Hypothalamus (tissue), 51 donors: ENCODE measurements around the gene DDAH1.
"Not testable (repeated sequence)": the region's sequence is repeated elsewhere in the genome, so short reads cannot be mapped to it uniquely, and the experiment has no call there.

Experiments used
- DNase-seq, 51 donors: peaks; one replicate each; lab custom pipeline; 2025; lab: John Stamatoyannopoulos, UW

The DDAH1 gene

DNA sequence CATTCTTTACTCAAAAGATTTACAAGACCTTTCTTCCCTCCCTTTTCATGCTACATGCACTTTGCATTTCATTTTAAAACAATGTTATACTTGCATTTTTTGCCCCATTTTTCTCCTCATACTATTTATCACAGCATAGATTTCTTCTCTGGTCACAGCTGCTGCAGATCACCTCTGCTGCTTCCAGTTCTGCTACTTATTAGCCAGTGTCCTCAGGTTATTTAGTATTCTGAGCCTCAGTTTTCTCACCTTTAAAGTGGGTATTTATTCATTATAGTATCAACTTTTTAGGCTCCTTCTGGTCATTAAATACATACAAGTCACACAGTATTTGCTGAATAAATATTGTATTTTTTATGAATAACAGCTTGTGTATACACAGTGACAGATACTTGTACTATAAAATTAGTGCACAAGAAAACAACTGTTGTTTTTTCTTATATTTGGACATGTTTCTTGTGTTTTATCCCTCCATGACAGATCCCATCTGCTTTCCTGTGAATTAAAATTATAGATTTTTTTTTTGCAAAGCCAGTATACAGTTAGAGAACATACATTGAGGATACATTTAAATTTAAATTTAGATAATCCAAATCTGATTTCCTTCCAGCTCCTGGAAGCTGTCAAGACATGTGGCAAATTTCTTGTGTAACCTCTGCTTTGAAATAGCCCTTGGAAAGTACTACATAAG is 103.2 kb downstream of the DDAH1 start:
- no peak for DNase-seq

DNA sequence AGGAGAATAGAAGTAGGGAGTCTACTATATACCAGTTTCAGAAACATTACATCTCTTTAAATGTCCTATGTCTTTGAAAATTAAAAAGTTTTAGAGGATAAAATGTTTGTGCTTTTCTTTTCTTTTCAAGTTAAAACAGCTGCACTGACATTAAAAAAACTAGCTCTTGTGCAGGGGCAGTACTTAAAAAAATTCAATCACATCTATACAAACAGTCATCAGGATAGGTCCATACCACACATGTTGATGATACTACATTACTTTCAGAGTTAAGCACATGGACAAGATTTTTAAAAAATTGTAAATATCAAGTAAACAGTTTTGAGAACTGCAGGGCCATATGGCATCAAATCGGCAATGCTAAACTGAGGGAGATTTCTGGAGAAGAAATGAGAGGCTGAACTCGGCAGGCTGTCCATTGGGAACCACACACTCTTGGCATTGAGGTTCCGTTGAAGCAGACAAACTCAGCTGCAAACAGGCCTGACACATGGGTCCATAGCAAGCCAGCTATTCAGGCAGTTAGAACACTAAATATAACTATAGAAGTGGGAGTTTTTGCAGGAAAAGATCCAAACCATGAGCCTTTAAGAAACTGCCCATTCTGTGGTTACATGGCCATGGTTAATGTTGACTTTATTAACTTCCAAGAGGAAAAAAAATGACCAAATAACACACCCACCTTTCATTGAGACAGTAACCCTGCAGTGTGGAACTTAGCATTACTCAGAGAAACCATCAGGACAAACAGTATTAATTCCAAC is 104.0 kb downstream of the DDAH1 start:
- no peak for DNase-seq

DNA sequence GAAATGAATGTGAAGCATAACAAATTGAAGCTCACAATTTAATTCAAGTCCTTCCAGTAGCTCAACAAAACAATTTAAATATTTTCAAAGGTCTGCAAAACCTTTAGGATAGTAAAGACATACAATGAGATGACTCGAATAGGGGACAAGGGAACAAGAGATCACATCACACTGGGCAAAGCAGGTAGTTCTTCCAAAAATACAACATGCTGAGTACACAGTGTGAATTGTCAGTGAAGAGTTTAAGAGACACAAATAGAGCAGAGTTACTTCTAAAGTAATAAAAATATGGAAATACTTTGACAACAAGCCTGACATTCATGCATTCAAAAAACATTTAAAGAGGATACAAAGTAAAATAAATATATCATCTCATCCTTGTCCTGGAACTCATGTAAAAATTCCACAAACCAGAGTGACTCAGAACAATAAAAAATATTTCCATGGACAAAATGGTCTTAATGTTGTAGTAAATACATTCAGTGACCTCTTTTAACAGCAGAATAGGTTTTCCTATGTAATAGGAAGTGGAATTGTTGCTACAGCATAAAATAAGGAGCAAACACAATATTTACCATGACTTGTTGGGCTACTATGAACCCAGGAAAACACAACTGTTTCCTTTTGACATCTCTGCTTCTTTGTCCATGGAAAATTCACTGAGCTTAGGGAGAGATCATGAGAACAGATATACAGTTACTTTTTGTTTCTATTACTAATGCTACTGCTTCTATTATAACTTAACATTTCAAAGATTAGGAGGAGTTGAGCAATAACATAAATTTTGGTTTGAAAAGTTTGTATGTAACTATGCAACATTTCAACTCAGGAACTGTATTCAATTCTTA is 104.9 kb downstream of the DDAH1 start:
- no peak for DNase-seq

DNA sequence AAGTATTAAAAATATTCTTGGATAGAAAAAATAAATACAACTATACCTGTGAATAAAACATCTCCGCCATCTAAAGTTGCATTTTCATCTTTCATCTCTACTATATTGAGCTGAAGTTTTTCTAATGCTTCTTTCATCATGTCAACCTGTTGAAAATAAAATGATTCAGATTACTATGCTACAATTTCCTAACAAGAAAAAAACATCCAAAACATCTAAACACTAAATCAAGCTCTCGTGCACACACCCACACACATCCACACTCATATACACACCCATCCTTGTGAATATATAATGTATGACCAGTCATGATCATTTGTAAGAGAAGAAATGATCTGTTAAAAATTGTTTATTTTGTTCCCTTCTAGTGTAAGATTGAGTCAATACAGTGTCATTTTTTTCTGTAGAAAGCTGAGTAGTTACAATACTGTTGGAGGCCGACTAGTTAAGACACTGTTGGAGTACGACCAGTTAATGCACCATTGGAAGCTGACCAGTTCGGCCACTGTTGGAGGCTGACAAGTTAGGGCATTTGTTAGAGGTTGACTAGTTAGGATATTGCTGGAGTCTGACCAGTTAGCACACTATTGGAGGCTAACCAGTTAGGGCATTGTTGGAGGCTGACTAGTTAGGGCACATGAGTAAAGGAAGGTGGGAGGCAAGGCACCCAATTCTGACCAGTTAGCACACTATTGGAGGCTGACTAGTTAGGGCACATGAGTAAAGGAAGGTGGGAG is 106.1 kb downstream of the DDAH1 start:
- no peak for DNase-seq

DNA sequence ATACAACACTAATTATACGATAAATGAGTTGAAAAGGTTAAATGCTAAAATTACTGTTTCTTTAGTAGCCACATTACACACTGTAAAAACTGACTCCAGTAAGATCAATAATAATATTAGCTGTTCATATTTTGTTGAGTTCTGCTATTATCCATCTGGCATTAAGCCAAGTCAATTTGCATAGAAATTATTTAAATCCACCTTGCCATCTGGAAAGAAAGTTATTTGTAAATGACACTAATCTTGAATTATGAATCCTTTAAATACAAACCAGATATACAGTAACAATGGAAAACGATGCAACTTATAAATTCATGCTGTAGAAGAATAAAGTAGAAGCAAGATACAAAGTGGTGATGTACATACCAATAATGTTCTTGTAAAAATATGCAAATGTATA is 107.1 kb downstream of the DDAH1 start:
- no peak for DNase-seq

DNA sequence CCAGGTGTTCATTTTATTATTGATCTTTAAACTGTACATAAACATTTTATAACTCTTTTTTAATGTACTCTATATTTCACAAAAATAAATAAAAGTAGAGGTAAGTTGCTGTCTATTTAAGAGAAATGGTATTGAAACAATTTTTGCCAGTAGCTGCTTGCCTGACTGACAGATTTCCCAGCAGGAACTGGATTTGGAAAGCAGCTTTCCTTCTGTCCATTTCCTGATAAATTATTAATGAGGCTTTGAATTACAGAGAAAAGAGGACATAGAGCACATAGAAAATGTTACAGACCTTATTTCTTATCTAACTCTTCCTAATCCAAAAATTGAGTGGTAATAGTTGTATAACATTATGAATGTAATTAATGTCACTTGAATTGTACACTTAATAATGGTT is 108.8 kb downstream of the DDAH1 start:
- no peak for DNase-seq

DNA sequence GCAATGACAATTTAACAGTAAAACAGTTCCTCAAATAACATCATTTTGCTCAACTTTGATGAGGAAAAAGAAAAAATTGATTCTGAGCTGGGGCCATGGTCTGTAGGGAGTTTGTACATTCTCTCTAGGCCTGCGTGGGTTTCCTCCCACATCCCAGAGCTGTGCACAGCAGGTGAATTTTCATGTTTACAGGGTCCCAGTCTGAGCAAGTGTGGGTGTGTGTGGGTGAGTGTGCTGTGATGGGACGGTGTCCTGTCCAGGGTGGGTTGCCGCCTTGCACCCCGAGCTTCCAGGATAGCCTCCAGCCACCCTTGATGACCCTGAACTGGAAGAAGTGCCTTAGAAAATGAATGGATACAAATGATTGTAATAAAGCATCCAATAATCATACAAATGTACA is 112.9 kb downstream of the DDAH1 start:
- no peak for DNase-seq

DNA sequence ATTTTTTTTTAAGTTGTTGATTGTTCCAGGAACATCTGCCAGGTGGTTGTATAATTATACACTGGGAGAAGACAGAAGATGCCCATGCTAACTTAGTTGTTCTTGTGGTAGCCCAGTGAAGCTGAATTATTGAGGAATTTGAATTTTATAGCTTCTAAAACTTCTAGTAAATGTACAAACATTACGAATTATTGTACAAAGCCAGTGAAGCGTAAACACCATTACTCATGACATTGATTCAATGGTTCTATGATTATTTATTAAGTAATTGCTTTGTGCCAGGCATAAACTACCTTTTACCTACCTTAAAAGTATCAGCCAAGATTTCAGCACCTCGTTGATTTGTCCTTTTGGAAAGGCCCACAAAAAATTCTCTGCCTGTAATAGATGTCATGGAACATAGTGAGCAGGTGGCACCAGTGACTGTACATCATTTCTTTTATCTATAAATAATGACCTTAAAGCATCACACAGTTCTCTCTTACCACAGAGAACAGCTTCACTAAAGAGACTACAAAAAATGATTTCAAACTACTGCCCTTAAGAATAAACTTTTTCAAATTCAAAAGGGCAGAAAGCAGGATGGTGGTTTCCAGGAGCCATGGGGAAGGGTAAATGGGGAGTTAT is 113.6 kb downstream of the DDAH1 start:
- DNase-seq = no peak

DNA sequence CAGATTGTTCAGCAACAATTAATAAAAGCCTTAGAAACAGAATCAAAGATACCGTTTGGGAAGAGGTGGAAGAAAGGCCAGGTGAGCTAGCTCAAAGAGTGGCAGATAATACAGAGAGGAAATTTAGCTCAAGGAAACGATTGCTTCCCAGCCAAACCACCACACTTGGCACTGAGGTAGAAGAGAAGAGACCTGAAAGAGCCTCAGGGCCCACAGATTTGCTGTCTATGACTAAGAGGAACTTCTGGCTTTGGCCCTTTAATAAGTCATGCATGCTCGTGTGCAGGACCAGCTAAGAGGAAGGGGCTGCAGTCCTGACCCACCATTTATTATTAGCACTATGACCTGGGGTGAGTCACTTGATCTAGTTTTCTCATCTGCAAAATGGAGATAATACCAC is 115.7 kb downstream of the DDAH1 start:
- DNase-seq = no peak

DNA sequence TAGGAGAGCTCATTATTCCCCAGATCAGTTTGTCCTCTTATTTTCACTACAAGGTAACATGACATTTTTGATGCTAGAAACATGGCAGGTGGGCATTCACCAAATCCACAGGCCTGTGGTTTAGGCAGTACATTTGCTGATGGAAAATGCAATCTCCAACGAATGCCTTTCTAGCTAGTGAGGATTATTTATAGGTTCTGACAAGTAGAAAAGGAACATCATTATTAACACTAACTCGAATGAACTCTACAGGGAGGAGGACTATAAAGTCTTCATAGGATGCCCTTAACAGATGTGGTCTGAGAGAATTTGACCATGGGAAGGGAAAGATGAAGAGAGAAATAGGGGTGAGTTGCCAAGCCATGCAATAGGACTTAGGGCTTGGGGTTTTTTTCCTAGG is 117.1 kb downstream of the DDAH1 start:
- DNase-seq = no peak

DNA sequence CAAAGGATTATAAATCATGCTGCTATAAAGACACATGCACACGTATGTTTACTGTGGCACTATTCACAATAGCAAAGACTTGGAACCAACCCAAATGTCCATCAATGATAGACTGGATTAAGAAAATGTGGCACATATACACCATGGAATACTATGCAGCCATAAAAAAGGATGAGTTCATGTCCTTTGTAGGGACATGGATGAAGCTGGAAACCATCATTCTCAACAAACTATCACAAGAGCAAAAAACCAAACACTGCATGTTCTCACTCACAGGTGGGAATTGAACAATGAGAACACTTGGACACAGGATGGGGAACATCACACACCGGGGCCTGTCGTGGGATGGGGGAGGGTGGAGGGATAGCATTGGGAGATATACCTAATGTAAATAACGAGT is 117.7 kb downstream of the DDAH1 start:
- not testable (repeated sequence) for DNase-seq

DNA sequence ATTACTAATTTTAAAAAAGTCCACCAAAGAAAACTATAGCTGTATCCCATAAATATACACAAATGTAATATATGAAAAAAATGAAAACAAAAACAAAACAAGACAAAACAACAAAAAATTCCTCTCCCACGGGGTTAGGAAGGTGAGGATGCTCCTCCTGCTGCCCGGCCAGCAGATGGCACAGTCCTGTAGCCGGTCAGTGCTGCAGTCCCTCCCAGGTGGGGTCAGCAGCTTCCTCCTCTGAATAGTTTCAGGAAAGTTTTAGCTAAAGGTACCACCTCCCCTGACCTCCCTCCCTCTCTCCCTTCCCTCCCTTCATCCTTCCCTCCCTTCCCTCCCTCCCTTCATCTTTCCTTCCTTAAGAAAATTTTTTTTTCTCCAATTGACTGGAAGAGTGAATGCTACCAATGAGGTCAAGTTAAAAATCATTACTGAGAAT is 120.7 kb downstream of the DDAH1 start:
- peak in 3 of 51 donors; percentile 1 to 6 (median 3) for DNase-seq

DNA sequence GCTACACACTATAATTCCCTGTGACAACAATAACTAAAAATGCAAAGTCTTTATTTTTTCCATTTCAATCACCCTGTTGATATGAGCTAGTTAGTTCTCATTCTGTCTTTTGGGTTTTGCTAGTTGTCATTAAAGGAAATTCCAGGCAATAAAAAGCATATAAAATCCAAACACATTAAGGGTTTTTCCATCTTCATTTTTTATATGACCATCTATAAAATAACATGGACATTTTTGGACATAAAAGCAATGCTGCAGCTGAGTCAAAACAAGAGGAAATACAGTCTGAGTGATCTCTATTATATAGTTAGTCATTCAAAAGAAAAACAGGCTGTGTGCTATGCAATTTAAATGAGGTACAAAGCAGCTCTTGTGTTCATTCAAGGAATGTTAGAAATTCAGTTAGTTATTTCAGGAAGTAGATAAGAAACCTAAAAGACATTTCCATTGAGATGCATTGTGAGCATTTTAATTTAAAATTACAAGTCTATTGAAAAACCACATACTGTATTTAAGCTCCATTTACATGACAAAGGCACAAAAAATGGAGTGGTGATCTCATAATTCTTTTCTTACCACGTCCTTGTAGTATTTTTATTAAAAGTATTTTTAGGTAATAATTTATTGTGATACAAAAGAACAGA is 121.2 kb downstream of the DDAH1 start:
- DNase-seq = no peak

DNA sequence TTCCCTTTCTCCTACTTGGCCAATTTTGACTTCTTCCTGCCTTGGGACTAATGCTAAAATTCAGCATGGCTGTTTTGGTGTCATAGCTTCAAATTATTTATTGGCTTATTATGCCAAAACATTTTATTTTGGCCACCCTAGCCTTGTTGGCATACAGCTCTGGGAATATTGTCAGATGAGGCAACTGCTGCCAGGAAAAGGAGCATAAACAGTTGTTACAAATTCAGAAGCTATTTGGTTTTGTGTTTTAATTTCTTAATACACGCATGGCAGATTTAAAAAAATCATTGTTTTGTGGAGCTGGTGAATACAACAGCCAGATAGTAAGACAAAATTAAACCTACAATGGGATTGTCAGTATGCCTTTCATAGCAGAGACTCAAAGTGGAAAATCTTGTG is 121.7 kb downstream of the DDAH1 start:
- DNase-seq = no peak

DNA sequence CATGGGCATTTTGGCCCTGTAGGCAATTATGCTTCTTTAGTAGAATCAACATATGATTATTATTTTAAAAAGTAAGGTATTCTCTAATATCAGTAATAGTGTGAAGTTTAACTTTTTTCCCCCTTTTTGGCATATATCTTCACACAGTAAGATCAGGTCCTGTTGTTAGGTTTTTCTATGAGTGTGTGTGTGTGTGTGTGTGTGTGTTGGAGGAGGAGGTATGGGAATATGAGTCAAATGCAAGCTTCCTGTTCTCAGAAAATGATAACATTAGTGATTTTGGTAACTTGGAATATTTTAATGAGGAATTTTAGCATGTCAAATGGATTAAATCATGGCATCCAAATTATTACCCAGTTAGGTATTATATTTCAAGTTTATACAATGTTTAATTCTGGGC is 122.8 kb downstream of the DDAH1 start:
- no peak for DNase-seq

DNA sequence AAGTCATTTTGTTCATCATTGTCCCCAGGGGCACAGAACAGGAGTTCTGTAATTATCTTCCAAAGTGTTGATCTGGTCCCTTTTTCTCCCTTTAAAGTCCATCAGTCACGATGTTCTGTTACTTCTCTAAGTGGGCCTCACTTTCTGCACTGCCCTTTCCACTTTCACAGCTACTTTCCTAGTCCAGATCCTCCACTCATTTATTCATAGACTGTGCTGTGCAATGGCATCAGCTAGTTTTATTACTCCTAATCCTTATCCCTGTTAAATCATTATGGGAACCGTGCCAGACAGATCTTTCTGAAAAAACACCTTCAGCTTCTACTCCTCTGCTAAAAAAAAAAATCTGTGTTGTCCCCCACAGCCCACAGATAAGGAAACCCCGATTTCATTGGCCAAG is 124.5 kb downstream of the DDAH1 start:
- no peak for DNase-seq

DNA sequence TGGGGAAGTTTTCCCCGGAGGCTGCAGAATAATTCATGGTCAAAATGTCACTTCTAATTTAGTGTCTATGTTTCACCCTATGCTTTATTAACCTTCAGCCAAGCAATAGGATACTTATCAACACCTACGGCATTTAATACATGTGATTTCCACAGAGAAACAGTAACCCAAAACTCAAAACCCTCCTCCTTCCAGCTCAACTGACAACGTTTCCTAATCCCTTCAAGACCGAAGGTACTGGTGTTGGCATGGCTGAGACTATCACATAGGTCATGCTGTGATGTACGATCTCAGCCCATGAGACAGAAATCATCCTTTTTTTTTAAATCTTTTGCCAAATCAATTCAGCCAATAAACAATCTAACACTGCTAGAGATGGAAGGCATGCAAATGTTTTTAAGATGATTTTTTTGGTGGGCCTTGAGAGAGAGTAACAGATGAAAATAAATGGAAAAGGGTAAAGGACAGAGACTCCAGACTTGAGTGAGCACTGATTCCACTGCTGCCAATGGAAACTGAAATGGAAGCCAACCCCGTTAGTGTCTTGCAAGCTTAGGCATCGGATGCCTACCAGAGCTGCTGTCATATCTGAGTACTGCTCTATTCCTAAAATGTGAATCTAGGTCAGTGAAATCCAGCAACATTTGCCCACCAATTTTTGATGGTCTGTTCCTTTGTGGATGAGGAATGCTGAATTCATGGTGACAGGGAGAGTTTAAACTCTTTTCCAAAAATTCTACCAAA is 125.1 kb downstream of the DDAH1 start:
- DNase-seq = no peak

DNA sequence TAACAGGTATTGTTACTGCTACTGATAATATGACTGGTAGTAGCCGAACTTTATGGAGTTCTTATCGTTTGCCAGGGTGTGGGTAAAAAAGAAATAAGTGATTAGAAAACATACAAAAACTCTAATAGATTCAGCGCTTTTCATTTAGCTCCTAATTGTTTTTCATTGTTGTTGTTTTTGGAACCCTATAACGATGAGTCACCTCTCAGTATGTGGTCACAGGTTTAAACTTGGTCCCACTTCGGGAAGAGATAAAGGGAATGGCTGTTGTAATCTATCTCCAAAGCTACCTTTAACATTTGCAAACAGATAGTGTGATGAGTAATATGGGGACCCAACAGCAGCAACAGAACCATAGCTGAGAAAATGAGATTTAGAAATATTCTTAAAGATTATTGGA is 125.9 kb downstream of the DDAH1 start:
- no peak for DNase-seq

DNA sequence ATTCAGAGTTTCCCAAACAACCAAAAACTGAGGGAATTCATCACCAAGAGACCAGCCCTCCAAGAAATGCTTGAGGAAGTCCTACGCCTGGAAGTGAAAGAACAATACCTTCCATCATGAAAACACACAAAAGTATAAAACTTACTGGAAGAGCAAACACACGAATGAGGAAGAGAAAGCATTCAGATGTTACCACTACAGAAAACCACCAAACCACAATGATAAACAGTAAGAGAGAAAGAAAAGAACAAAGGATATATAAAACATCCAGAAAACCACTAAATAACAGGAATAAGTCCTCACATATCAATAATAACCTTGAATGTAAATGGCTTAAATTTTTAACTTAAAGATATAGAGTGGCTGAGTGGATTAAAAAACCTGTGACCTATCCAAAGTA is 130.0 kb downstream of the DDAH1 start:
- no peak for DNase-seq
